ENCODE data around the gene AFAP1L2. TPM values are rescaled to one million over a fixed set of nuclear protein-coding genes. Genes with fewer than 3 reads are reported as not detected.

AFAP1L2 gene
- total RNA-seq, 1 experiment from 2014 or later, result 170 TPM

- TF ChIP-seq POLR2AphosphoS5 (IDR thresholded peaks at IDR 0.05; ENCODE audit: low read depth, low read length) (no peak), SIN3A (IDR thresholded peaks at IDR 0.05; ENCODE audit: borderline replicate concordance, insufficient read depth, low read depth, low read length) (no peak), CTCF (IDR thresholded peaks at IDR 0.05) (no peak), TCF7L2 (IDR thresholded peaks at IDR 0.05; ENCODE audit: low read depth, low read length) (no peak), REST (IDR thresholded peaks at IDR 0.05; ENCODE audit: insufficient read depth in 1 of 2, low read depth in 2 of 2, low read length in 1 of 2) (no peak)
- H3K36me3 ChIP-seq (ENCODE audit: control insufficient read depth, insufficient read depth, low read length), result no peaks in the 10 kb centered on the region
- in situ Hi-C loops (cut with HindIII; ENCODE audit: low pct_unique_long_range_greater_than_20kb, low sequenced_read_pairs) (no loop called here), intact Hi-C loops (cut with micrococcal nuclease; ENCODE audit: unreplicated experiment) (no loop called here)
- H3K4me1 ChIP-seq (ENCODE audit: control insufficient read depth, insufficient read depth, low read length), result peaks cover 95% of the 10 kb centered on the region
- no peak for ATAC-seq
- H3K27me3 ChIP-seq (ENCODE audit: control insufficient read depth, insufficient read depth, low read length), result no peaks in the 10 kb centered on the region
- H3K4me3 ChIP-seq (ENCODE audit: low read depth in 2 of 2, low read length in 2 of 2), result no peak overlapping the region
- no peaks in the 10 kb centered on the region for H3K9me3 ChIP-seq (ENCODE audit: control insufficient read depth, insufficient read depth, low read depth, low read length)
- ChIA-PET CTCF (no interaction called here), POLR2A (interaction anchor here (0.6 kb wide), 1 partner anchor 16 kb away, joined by 3 read pairs; no protein-coding TSS in a partner anchor)
- DNase-seq (ENCODE audit: low read depth, low spot score), result no peak
- peak overlapping the region; percentile 36 for H3K27ac ChIP-seq (ENCODE audit: low read length)
- BruUV-seq (replicated peaks), result no TSS peak
Measured at GRCh38 chr10:114392112-114392835, 12.0 kb downstream of the AFAP1L2 start.

GRCh38 chr10:114391599-114391998, 12.7 kb downstream of the AFAP1L2 start:
- no peak for ATAC-seq
- Histone ChIP-seq H3K27ac (ENCODE audit: low read length) (0 out of 2 replicates have a peak overlapping the region, but pooled peaks have one; percentile 3), H3K36me3 (ENCODE audit: control insufficient read depth, insufficient read depth, low read length) (no peaks in the 10 kb centered on the region), H3K4me3 (ENCODE audit: low read depth in 2 of 2, low read length in 2 of 2) (no peak overlapping the region), H3K27me3 (ENCODE audit: control insufficient read depth, insufficient read depth, low read length) (no peaks in the 10 kb centered on the region), H3K4me1 (ENCODE audit: control insufficient read depth, insufficient read depth, low read length) (peaks cover 95% of the 10 kb centered on the region), H3K9me3 (ENCODE audit: control insufficient read depth, insufficient read depth, low read depth, low read length) (no peaks in the 10 kb centered on the region)
- TF ChIP-seq SIN3A (IDR thresholded peaks at IDR 0.05; ENCODE audit: borderline replicate concordance, insufficient read depth, low read depth, low read length) (no peak), TCF7L2 (IDR thresholded peaks at IDR 0.05; ENCODE audit: low read depth, low read length) (no peak), REST (IDR thresholded peaks at IDR 0.05; ENCODE audit: insufficient read depth in 1 of 2, low read depth in 2 of 2, low read length in 1 of 2) (no peak), POLR2AphosphoS5 (IDR thresholded peaks at IDR 0.05; ENCODE audit: low read depth, low read length) (no peak), CTCF (IDR thresholded peaks at IDR 0.05) (no peak)
- ChIA-PET CTCF (interaction anchor here (0.6 kb wide), 1 partner anchor 297 kb away, joined by 11 read pairs; no protein-coding TSS in a partner anchor), POLR2A (interaction anchor here (0.6 kb wide), 1 partner anchor 16 kb away, joined by 3 read pairs; no protein-coding TSS in a partner anchor)
- no TSS peak for BruUV-seq (replicated peaks)
- DNase-seq (ENCODE audit: low read depth, low spot score), result no peak
- intact Hi-C loops (cut with micrococcal nuclease; ENCODE audit: unreplicated experiment), result no loop called here
- in situ Hi-C loops (cut with HindIII; ENCODE audit: low pct_unique_long_range_greater_than_20kb, low sequenced_read_pairs), result no loop called here

Data from Panc1 (cell line).